HUDEP-2 (cell line): Measurements from ENCODE around the gene TCEAL3.
"Not testable (repeated sequence)": the region's sequence is repeated elsewhere in the genome, so short reads cannot be mapped to it uniquely, and the experiment has no call there.

Source experiments
- DNase-seq, 76 experiments: peaks; one replicate each; lab custom pipeline; 2025; ENCODE audit not compliant: unreplicated experiment in 76 of 76; lab: John Stamatoyannopoulos, UW

The TCEAL3 gene, protein sequence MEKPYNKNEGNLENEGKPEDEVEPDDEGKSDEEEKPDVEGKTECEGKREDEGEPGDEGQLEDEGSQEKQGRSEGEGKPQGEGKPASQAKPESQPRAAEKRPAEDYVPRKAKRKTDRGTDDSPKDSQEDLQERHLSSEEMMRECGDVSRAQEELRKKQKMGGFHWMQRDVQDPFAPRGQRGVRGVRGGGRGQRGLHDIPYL

GRCh38 chrX:103607364-103608305 is at the start of gene TCEAL3:
Gene TCEAL3 (plus strand): TSS chrX:103607963. CDS start chrX:103609065, 1,102 bp downstream.
- peak in 17 of 76 experiments; percentile 0 to 19 (median 3) for DNase-seq

- DNase-seq = no peak
Observed at GRCh38 chrX:103560256-103560655, 47.5 kb upstream of the TCEAL3 start.

DNA sequence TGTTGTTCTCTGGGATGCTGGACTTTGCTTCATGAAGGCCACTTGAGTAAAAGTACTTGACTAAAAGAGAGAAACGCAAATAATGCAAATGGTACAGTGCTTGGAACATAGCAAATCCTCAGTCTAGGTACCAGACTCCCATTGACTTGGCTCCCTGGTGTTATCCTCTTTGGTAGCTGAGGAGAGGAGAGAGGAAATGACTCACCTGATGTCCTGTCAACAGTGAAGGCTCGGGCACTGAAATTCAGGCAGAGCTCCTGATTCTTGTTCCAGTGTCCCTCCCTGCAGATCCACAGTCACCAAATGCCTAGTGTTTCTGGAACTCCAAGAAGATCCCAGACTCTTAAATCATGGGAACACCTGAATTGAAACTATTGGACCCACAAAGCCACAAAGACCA is 45.0 kb upstream of the TCEAL3 start:
- DNase-seq = no peak

DNA sequence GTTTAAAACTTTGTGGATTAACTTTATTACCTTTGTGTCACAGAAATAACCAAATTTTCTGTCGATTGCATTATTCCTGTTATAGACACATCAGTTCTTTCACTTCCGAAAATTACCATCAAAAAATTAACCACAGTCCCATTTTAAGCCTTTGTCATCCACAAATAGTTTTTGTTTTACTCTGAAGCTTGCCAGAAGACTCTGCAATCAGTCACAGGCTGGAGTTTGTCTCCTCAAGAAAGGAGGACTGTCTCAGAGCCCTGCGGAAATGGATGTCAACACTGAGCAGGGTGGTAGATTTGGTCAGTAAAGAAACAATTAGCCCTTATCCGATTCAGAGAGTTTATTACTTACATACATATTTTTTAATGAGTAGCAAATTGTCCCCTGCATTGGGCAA is 42.6 kb upstream of the TCEAL3 start:
- no peak for DNase-seq

- no peak for DNase-seq
Observed at GRCh38 chrX:103565752-103566151, 42.0 kb upstream of the TCEAL3 start.

- DNase-seq = no peak
Observed at GRCh38 chrX:103571121-103571520, 36.6 kb upstream of the TCEAL3 start.

DNA sequence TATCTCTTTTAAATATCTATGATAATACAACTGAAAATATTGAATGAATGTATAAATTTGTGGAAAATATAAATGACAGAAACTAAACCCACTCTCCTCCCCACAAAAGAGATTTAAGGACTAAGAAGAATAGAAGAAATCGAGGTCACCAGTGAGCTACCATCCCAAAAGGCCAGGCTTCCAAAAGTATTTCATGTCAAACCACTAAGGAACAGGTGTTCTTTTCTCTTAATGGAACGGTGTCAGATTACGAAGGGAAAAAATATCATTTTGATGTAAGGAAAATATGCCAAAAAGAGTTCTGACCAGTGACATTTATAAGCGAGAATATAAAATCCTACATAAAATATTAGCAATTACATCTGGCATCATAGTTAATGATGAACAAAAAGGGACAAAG is 36.0 kb upstream of the TCEAL3 start:
- no peak for DNase-seq

GRCh38 chrX:103573202-103573601 is 34.6 kb upstream of the TCEAL3 start:
- DNase-seq = no peak

DNA sequence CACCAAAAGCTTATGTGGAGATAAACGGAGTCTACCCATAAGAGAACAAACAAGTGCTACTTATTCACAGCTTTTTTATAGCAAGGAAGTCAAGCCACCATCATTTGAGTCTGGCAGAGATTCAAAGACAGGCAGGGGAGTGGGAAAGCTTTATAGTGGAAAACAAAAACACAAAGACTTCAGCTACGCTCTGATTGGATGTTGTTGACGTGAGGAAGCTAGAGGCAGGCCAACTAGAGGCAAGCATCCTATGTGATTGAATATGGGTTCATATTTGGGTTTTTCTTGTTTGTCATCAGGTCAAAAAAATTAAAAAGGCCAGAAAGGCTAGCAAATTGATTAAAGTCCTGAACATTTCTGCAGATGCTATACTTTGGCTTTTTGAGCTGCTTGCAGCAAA is 23.2 kb upstream of the TCEAL3 start:
- DNase-seq = no peak

GRCh38 chrX:103585411-103586313 is 22.1 kb upstream of the TCEAL3 start, which contains the start of gene TCEAL4:
Gene TCEAL4 (plus strand): TSS chrX:103585515. CDS start chrX:103586676, 1,161 bp downstream.
- peak in 32 of 76 experiments; percentile 0 to 35 (median 4) for DNase-seq

GRCh38 chrX:103586314-103586646 is 21.5 kb upstream of the TCEAL3 start:
- no peak for DNase-seq

- no peak for DNase-seq
Observed at GRCh38 chrX:103586659-103587058, 21.1 kb upstream of the TCEAL3 start.

GRCh38 chrX:103592295-103592694 is 15.5 kb upstream of the TCEAL3 start:
- DNase-seq = not testable (repeated sequence)

- DNase-seq = not testable (repeated sequence)
Observed at GRCh38 chrX:103595202-103595601, 12.6 kb upstream of the TCEAL3 start.

DNA sequence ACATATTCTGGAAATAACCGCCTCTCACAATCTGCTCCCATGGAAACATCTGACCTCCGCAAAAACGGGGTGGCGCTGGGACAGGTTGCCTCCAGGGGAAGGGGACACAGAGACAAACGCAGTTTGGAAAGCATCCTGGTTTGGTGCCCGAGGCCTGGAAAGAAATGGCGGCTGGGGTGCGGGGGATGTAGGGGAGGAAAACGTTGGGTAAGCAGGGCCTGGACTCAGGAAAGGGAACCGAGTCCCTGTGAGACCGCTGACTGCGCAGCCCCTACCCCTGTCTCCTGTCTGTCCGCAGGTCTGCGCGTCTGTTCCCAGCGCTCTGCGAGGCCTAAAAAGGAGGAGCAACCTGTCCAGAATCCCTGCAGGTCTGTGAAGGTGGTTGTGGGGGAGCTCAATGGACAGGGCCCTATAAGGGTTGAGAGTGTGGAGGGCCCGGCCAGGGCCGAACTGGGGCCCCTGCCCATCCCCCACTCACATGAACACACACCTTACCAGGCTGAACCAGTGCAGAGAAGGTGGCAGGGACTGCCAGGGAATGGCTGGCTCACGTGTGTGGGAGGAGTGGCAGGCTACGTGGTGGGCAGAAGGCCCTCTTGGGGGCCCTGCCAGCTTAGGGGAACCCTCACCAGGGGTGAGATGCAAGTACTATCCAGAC is 672 bp downstream of the TCEAL3 start:
- no peak for DNase-seq

DNA sequence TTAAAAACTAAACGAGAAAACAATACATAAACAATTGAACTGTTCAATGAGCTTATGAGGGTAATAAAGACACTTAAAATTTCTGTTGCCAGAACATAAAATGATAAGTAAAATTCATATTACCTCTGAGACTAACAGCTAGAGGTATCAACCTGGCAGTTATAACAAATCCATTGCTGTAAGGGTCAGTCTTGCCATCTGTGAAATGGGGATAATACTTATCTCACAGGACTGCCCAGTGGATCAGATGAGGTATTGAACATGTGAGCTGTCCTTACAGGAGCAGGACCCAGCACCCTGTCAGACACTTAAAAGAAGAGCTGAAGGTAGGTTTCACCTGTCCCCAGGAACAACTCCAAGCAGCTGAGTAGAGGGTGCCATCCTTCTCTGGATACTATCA is 2.5 kb downstream of the TCEAL3 start:
- no peak for DNase-seq

DNA sequence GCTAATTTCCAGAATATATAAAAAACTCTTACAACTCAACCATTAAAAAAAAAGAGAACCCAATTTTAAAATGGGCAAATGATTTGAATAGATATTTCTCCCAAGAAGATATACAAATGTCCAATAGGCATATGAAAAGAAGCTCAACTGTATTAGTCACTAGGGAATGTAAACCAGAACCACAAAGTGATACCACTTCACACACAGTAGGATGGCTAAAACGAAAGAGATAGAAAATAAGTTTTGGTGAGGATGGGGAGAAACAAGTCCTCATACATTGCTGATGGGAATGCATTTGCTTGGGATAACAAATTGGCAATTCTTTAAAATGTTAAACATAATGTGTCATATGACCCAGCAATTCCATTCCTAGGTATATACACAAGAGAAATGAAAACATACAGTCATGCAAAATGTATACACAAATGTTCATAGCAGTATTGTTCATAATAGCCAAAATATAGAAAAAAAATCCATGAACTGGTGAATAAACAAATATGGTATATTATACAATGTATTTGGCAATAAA is 5.7 kb downstream of the TCEAL3 start:
- DNase-seq = no peak

DNA sequence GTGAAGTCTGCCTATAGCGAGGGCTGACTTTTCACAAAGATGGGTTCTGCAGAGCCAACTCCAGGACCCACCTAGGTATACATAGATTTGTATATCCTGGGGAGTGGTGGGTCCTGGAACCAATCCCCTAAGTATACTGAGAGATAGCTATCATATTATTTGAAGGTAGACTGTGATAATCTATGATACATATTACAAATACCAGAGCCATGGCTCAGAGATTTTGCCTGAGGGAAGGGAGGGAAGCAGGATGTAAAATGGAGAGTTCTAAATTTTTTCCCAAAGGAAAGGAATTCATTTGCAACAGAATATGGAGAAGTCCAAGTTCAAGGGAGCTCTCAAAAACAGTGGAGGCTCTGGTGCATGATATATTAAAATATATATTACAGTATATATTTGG is 7.2 kb downstream of the TCEAL3 start:
- no peak for DNase-seq

DNA sequence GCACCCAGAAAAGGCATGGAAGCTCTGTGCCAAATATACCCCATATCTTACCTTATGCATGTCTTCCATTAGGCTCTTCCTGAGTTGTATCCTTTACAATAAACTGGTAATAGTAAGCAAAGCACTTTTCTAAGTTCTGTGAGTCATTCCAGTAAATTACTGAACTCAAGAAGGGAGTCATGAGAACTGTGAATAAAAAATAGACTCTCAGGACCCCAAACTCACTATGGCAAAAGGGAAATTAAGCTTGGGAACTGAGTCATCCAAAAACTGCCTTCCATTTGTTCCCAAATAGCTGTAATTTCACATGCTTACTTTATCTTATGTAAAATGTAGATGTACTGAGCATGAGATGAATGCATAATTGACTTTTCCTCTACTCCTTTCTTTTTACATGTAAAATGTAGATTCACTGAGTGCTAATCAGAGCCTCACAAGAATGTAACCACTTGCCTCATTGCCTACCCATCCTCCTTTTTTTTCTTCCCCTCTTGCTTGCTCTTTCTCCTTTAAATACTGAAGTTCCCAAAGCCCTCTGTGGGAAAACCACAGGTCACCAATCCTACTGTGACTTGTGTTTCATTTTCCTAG is 8.1 kb downstream of the TCEAL3 start:
- no peak for DNase-seq

DNA sequence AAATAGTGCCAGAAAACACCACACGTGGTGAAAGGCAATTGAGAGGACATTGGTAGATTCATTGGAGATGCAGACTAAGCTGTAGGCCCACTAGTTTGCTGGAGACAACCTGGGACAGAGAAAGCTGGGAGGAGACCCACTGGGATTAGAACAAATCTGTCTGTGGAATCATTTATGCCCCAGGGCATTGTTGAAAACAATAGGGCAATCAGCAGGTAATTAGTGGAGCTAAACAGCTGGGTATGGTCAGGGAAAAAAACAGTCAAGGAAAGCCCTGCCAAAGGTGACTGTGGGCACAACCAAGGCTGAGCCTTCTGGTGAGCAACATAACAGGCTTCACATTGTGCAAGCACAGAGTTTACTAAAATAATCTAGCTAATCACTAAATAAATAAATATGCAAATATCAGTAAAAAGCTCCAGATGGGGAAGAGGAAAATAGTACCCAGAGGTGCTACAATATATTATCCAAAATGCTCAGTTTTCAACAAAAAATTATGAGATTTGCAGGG is 9.0 kb downstream of the TCEAL3 start:
- DNase-seq = no peak
